Measurements from ENCODE around the gene KLHL29. TPM values are rescaled to one million over a fixed set of nuclear protein-coding genes. Genes with fewer than 3 reads are reported as not detected.

KLHL29 gene
- total RNA-seq, 2 experiments from 2014 or later: 0.23 to 0.66 TPM

DNA sequence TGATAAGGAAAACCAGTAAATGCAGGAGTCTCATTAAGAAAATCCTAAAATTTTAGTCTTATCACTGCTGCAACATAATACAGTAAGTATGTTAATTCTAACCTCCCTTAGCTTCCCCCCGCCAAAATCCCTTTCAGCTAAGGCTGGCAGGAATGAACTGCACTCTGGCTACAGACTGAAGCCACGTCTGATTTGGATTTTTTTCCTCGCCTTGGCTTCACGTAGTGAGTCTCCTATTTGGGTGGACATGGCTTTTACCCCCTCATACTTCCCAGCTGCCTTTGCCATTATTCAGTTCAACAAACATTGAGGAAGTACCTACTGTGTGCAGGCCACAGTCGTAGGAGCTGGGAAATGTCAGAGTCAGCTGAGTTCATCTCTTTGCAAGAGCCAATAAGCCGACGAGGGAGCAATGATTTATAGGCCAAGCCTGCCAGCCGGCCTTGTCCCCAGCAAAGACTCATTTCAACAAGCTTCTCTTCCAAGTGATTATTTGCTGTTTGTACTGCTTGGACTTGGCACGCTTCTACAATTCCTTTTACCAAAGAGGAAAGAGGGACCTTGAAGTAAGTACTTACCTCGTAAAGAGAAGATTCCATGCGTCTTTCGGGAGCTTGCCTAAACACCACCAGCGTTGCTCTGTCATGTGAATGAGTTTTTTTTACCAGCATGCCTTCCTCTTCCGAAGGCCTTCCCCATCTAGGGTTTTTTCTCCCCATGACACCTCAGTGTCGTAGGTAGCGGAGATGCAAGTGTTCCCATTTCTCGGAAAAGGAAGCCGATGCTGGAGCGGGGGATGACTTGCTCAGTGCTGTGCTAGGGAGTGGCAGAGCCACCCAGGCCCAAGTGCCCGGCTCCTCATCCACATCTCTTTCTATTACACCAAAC is 138.6 kb downstream of the KLHL29 start:
- no peak for DNase-seq (ENCODE audit: low spot score)
- no TSS peak for BruUV-seq (replicated peaks)
- Histone ChIP-seq H3K36me3 (ENCODE audit: insufficient read depth, low read length) (no peaks in the 10 kb centered on the region), H3K27ac (ENCODE audit: low read depth, low read length, poor library complexity, severe bottlenecking) (no peak overlapping the region), H4K20me1 (ENCODE audit: insufficient read depth, low read length) (no peaks in the 10 kb centered on the region), H2AFZ (ENCODE audit: low read length) (no peak overlapping the region), H3K4me1 (ENCODE audit: insufficient read depth, low read length, poor library complexity, severe bottlenecking) (no peaks in the 10 kb centered on the region), H3K9me3 (ENCODE audit: low read length) (no peaks in the 10 kb centered on the region), H3K4me3 (ENCODE audit: low read depth, low read length, poor library complexity, severe bottlenecking) (no peak overlapping the region), H3K9me2 (ENCODE audit: insufficient read depth, low read length) (no peaks in the 10 kb centered on the region), H3K79me2 (ENCODE audit: insufficient read depth, low read depth, low read length) (no peaks in the 10 kb centered on the region), H3K4me2 (ENCODE audit: low read length) (no peak overlapping the region)
- intact Hi-C loops (cut with micrococcal nuclease; ENCODE audit: unreplicated experiment): no loop called here
- ChIA-PET CTCF (ENCODE audit: unreplicated experiment) (no interaction called here), POLR2A (interaction anchor here (0.6 kb wide), 1 partner anchor 37 kb away, joined by 6 read pairs; no protein-coding TSS in a partner anchor)
- no peak for TF ChIP-seq CTCF (conservative IDR thresholded peaks at IDR 0.05; ENCODE audit: low read length)
- TF ChIP-seq EZH2phosphoT487 (IDR thresholded peaks at IDR 0.05; ENCODE audit: borderline replicate concordance, low read depth, low read length): no peak

GRCh38 chr2:23524261-23524706 is 139.3 kb downstream of the KLHL29 start:
- H2AFZ ChIP-seq (ENCODE audit: low read length): no peak overlapping the region
- H3K9me3 ChIP-seq (ENCODE audit: low read length): no peaks in the 10 kb centered on the region
- intact Hi-C loops (cut with micrococcal nuclease; ENCODE audit: unreplicated experiment): no loop called here
- H3K4me3 ChIP-seq (ENCODE audit: low read depth, low read length, poor library complexity, severe bottlenecking): no peak overlapping the region
- H3K36me3 ChIP-seq (ENCODE audit: insufficient read depth, low read length): no peaks in the 10 kb centered on the region
- no TSS peak for BruUV-seq (replicated peaks)
- no peaks in the 10 kb centered on the region for H4K20me1 ChIP-seq (ENCODE audit: insufficient read depth, low read length)
- no peaks in the 10 kb centered on the region for H3K4me1 ChIP-seq (ENCODE audit: insufficient read depth, low read length, poor library complexity, severe bottlenecking)
- CTCF ChIA-PET (ENCODE audit: unreplicated experiment): no interaction called here
- H3K4me2 ChIP-seq (ENCODE audit: low read length): no peak overlapping the region
- H3K79me2 ChIP-seq (ENCODE audit: insufficient read depth, low read depth, low read length): no peaks in the 10 kb centered on the region
- TF ChIP-seq CTCF (conservative IDR thresholded peaks at IDR 0.05; ENCODE audit: low read length) (no peak), EZH2phosphoT487 (IDR thresholded peaks at IDR 0.05; ENCODE audit: borderline replicate concordance, low read depth, low read length) (no peak)
- POLR2A ChIA-PET: interaction anchor here (0.6 kb wide), 1 partner anchor 36 kb away, joined by 6 read pairs; no protein-coding TSS in a partner anchor
- no peak overlapping the region for H3K27ac ChIP-seq (ENCODE audit: low read depth, low read length, poor library complexity, severe bottlenecking)
- no peaks in the 10 kb centered on the region for H3K9me2 ChIP-seq (ENCODE audit: insufficient read depth, low read length)
- no peak for DNase-seq (ENCODE audit: low spot score)

All from OCI-LY7 (cell line).